NCI-H1694 treated with DMSO at 0.1 percent for 48 hours (cell line): ENCODE data around the gene SRBD1.

ENCODE experiments used
- DNase-seq: peaks from one replicate; lab custom pipeline; 2025; lab: John Stamatoyannopoulos, UW

SRBD1 gene

DNA sequence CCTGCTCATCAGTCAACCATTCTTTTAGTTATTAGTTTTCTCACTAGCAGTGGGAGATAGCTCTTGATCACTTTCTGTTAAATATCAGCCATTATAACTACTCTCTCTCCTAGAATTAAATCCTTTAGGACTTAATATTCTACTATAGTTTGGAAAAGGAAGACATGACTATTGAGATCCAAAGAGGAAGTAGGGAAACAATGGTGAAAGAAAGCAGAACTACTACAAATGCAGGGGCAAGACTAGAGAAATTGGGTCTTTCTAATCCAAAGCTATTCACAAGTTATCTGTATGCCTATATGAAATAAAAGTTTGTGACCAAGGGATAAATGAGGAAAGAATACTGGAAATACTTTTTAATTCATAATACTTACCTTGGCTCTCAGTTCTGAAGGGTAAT lies 65.1 kb downstream of the SRBD1 start:
- DNase-seq, result no peak

DNA sequence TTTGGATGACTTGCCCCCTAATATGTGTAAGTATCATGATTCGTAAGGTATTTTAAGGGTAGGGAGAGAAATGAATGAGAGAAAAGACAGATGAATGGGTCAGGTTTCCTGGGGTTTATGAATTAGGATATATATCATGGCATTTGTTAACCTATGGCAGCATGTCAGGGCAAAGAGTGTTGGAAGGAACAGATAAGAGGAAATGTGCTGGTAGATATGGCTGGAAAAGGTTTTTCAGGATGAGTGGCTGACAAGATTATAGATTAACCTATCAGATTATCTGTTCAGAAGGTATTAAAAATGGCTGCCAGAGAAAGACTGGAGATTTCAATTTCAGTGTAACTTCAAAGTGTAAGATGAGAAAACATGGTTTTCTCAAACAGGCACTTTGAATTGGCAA lies 67.8 kb downstream of the SRBD1 start:
- DNase-seq, result no peak

DNA sequence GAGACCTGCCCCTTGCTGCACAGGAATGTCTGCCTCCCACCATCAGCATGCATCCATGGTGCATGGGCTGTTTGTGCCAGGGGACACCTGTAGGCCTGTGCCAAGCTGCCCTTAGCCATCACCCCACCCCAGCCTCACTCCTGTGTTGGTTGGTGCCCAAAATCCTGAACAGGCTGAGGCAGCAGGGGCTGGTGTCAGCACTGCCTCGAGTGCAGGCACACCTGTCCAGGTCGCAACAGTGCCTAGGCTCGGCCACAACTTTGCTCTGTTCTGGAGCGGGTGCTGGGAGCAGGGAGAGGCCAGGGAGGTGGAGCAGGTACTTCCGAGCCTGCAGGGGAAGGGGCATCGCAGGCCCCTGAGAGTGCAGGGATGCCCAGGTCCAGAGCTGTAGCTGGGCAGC lies 69.1 kb downstream of the SRBD1 start:
- no peak for DNase-seq

DNA sequence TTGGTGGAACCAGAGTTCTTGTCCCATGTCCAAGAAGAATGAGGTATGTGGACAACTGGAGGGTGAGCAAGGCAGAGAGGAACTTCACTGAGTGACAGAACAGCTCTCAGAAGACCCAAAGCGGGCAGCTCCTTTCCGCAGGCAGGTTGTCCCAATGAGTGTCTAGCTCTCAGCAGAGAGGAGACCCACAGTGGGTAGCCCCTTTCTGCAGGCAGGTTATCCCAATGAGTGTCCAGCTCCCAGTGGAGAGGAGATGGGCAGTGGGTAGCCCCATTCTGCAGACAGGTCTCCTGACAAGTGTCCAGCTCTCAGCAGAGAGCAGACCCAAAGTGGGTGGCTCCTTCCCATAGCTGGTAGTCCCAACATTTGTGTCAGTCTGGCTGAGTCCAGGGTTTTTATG lies 69.6 kb downstream of the SRBD1 start:
- DNase-seq, result no peak

DNA sequence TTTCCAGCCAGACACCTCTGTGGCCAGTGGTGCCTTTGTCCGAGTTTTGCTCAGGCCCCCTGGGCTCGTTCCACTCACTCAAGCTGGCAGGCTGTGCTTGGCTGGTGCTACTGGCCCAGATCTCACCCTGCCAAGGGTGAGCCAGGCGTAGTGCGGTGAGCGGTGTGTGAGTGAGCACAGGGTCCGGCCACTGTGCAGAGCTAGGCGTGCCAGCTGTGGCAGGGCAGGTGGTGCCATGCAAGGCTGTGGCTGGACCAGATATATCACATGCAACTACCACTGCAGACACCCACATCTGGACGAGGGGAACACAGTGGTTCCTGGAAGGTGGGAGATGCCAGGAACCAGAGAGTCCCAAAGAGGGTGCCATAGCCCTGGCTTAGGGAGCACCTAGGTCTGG lies 70.1 kb downstream of the SRBD1 start:
- DNase-seq, result no peak

DNA sequence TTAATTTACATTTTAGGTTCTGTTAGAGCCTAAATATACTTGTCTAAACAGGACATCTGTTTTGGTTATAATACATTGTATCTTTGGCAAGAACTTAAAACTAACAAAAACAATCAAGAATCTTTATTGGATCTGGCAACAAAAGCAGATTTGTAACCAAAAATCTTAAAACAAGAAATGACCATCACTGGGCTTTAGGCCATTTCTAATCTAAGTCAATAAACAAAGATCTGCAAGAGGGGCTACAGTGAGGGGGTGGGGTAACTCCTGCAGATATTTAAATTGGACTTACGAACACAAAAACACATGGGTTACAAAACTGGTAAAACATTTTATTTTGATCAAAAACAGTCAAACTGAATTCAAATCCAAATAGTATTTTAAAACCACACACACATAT lies 77.3 kb downstream of the SRBD1 start:
- no peak for DNase-seq

DNA sequence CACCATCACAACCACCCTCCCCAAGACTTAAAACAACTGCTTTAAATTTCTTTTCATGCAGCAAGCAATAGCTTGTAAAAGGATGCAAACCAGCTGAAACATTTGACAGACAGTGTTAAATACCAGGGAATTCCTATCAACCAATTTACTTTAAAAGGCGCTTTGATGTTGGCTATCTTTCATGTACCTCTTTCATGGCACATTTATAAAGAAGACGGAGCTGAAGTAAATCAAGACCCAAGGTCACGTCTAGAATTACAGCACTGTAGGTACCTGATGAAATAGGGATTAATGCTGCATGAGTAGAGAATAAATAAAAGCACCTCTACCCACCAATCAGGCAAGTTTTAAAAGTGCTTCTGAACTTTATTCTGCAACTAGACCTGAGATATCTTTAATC lies 78.9 kb downstream of the SRBD1 start:
- DNase-seq, result no peak

DNA sequence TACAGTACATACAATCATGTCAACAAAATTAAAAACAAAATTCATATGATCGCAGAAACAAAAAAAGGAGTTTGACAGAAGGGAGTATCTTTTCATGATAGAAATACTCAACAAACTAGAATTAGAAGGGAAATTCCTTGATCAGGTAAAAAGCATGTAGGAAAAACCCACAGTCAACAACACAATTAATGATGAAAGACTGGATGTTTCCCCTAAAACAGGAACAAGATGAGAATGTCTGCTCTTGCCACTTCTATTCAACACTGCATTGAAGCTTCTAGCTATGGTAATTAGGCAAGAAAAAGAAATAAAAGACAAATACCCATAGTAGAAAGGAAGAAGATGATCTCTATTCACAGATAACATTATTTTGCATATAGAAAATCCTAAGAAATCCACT lies 87.1 kb downstream of the SRBD1 start:
- DNase-seq, result no peak

DNA sequence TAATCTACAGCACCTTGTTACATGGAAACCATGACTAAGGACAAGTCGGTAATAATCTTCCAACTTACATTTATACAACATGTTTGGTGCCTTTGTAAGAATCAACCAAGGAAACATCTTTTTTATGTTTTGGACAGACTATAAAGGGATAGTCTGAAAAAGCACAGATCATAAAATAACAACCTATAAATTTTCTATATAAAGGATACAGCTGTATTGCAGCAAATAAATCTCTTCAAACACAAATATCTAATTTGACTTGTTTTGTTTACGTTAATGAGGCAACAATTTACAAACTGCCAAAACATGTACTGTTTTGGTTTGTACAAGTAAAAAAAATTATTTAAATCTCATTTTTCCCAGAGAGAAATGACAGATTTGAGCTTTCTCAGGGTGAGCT lies 92.5 kb downstream of the SRBD1 start:
- no peak for DNase-seq

DNA sequence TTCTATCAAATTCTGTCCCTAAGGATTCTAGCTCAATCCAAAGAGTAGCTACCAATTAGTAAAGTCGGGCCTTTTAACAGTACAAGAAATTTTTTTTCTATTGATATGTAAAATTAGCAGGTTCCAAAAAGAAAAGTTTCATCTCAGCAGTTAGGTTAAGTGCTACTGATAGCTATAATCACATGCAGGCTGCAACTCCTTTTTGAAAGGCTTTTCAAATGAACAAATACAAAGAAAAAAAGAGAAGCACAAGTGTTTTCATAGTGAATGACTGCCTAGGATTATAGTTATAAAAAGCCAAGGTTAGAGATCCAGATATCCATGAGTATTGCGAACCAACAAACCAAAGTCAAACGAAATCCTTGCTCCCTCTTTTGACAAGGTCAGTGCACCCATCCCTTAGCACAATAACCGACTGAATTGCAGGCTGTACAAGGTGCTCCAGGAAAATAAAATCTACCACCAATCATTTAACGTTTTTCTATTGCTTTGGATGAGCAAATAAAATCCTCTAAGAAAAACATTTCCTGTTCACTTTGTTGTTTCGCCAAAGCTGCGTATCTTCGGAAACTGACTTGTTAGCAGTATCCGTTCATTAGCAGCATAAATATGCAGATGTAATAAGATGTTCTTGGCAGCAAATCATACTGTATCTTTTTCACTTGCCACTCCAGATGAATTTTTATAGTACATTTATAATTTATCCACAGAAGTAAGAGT lies 100.2 kb downstream of the SRBD1 start:
- DNase-seq, result no peak

DNA sequence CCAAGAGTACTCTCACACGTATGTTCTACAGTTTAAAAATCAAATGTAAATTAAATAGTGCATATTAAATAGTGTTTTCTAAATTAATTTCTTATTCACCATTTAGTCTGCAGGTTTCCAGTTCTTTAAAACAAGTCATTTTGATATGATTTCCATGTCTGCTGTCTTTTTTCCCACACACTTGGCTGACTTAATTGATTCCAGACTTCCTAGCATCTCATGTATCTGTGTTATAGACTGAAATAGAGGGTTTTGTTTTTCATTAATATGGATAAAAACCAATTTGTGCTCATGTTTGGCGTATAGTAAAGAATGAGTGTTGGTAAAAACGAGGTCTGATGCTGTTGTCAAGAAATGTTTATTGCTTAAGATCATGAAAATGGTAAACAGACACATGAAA lies 104.3 kb downstream of the SRBD1 start:
- no peak for DNase-seq

DNA sequence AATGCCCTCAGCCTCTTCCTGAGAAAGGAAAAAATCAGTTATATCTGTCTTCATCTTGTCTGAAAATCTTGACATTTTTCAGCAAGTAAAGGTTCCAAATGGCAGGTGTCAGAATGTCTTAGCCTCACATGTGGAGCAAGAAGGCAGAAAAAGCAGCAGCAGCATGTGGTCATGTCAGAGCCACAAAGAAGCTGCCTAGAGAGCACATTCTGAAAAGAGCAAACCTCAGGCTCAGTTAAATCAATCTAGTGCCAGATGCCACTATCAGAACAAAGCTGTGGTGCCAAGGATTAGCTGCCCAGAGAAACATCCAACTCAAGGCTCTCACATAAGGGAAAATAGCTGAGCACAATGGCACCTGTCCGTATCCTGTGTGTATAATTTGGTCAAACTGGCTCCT lies 105.9 kb downstream of the SRBD1 start:
- DNase-seq, result peak; percentile 10

DNA sequence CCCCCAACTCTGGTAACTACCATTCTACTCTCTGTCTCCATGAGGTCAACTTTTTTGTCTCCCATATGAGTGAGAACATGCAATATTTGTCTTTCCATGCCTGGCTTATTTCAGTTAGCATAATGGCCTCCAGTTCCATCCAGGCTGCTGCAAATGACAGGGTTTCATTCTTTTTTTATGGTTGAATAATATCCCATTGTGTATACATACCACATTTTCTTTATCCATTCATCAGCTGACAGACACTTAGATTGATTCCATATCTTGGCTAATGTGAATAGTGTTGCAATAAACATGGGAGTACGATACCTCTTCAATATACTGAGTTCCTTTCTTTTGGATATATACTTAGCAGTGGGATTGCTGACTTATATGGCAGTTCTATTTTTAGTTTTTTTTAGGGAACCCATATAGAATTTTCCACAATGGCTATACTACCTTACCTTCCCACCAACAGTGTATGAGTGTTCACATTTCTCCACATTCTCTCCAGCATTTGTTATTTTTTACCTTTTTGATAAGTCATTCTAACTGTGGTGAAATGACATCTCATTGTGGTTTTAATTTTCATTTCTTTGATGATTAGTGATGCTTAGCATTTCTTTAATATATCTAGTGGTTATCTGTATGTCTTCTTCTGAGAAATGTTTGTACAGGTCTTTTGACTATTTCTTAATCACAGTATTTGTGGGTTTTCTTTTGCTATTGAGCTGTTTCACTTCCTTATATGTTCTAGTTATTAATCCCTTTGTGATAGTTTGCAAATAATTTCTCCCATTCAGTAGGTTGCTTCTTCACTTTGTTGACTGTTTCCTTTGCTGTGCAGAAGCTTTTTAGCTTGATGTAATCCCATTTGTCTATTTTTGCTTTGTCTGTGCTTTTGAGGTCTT lies 112.2 kb downstream of the SRBD1 start:
- DNase-seq, result no peak

DNA sequence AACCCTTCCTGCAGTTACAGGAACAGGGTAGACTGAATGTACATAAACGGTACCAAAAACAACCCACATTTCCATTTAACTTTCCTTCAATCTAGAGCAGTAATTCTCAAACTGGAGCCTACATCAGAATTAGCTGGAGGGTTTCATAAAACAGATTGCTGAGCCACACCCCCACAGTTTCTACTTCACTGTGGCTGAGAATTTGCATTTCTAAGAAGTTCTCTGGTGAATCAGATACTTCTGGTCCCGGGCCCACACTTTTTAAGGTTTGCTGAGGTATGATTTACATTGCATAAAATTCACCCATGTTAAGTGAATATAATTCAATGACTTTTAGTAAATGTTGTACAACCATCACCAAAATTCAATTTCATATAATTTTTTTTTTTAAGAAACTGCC lies 113.7 kb downstream of the SRBD1 start:
- DNase-seq, result no peak

DNA sequence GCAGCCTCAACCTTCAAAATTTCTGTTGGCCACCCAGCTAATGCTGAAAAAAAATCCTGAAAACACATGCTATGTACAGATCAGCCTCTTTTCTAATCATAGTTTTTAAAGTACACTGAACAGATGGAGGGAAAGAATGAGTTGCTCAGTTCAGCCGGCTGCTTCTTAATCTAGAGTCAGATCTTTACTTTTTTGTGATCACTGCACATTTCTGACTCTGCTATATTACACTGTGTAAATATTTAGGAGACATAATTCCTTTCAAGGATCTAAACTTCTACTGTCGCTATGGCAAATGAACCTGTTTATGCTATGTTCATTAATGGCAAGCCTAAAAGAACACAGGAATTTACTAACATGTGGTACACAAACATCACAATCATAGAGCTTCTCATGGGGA lies 114.2 kb downstream of the SRBD1 start:
- DNase-seq, result no peak

DNA sequence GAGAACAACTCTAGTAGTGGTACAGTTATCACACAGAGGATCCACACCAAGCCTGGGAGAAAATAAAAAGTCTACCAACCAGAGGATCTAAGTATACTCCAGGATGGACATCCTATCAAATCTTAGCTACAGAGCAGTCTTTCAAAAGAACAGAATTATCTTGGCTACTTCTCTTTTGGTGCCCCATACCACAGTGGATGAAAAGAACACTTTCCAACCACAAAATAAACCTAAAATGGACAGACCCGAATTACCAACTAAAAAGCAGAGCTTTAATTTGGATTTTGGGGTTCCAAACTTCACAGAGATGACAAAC lies 116.1 kb downstream of the SRBD1 start:
- DNase-seq, result no peak

DNA sequence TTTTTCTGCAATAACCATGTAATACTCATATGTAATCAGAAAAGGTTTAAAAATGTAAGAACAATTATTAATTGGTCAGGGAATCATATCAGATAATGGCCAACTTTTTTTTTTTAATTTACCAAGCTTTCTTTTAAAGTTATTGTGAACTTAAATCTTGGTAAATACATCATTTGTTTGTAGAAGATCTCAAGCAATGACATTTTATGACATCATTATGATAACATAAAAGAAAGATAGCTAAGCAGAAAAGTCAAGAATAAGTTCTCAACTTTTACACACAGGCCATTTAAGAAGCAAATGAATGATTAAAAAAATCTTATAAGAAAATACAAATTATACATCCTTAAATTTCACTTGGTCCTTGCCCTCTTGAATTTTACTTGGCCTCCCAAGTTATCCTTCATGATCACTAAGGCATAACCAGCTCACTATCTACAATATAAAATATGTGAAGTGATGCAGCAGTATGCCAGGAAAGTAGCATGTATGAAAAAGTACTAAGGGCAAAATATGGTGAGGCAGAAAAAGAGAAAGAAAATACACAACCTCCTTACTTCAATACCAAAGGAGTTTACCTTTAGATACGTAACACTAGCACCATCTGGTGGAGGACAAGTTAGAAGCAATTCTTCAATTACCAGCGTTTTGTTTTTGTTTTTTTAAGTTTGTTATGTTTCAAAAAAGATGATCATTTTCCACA lies 116.6 kb downstream of the SRBD1 start:
- DNase-seq, result peak; percentile 66

DNA sequence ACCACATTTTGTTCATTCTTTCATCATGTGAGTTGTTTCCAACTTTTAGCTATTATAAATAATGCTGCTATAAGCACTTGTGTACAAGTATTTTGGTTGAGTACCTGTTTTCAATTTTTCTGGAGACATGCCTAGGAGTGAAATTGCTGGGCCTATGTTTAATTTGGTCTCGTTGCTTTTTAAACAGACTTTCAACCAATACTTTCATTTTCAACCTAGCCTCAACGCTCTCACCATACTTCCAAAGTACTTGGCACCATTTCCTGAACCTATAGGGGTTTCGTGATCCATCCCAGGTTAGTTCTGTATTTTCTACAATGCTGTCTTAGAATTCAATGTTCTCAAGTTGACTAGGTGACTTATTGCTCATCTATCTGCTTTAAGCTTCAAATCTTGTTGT lies 126.1 kb downstream of the SRBD1 start:
- DNase-seq, result no peak

DNA sequence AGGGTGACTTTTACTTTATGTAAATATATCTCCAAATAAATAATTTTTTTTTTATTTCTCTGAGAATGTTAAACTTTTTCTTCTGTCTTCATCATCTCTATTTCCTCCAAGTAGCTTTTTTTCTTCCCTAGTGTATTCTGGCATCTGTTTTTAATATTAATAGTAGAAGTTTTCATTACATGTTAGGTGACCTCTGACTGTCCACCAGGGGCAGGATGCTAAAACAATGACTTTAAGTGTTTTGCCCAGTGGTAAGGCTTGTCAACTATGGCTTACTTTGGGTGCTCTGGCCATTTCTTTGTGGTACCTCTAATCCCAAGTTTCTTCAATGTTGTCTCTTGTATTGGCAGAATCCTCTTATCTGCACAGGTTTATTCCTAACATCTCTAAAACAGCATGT lies 127.1 kb downstream of the SRBD1 start:
- no peak for DNase-seq

DNA sequence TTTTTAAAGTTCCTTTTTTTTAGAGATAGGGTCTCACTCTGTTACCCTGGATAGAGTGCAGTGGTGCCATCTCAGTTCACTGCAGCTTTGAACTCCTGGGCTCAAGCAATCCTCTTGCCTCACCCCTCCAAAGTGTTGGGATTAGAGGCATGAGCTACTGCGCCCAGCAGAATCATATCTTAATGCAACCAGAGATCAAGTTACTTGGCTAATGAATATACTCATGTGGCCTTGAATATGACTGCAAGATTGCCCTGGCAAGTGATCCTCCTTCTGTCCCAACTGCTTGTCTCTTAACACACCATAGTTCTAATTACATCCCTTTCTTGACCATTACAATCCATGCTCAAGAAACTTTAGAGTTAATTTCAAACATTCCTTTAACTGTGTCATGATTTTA lies 133.5 kb downstream of the SRBD1 start:
- no peak for DNase-seq

DNA sequence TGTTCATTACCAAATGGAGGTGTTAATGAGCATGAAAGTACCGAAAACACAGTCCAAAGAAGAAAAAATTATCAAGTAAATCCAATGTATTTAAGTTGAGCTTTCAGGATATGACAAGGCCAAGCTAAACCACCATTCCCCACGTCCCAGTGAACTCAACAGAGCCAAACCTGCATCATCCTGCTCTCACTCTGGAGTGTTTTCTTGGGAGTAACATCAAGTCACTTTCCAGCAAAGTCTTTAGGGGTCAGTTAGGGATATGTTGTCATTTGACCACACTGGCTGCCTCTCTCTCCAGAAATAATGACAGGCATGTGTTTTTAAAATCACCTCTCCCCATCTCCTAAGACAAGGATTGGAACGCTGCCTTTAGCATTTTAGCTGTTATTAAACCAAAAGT lies 140.5 kb downstream of the SRBD1 start:
- DNase-seq, result no peak

DNA sequence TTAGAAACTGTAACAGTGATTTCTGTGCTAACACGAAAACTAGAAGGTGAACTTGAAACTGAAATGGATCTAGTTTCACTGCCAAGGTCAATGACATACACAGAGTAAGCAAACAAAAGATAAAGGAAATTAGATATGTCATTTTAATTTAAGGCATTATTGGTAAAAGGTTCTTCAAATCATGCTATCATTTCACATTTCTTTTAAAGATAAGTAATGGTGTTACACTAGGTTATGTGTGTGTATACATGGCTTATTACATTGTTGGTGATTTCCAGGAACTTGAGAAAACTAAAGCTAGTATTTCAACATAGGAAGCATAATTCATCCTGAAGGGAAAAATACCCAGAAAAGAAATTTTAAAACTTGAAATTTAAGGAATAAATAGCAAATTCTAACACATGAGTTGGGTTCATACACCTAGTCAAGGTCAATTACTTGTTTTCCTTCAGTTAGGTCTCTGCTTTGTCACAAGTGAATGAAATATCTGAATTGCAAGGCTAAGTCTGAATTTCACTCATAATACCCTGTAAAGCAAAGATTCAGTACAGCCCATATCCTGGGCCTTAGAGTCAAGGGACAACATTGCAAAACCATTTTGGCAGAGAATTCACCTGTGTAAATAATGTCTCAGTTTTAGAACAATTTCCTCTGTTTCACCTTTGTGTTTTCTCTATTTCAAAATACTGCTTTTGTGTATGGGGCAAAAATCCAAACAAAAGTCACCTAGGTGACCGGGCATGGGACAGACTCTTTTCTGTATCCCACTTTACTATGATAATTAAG lies 141.6 kb downstream of the SRBD1 start:
- DNase-seq, result no peak
